T-cell (primary cell): ENCODE measurements around the gene DACH2. TPM values are rescaled to one million over a fixed set of nuclear protein-coding genes. Genes with fewer than 3 reads are reported as not detected.

Experiments used
- ATAC-seq, 4 experiments: fragments of 200-7000 bp in 3 of 4; fragments of 150-1000 bp in 1 of 4; cut with Tn5 transposase; replicated peaks in 1 of 4; 1 replicate in 3 of 4; 2 replicates in 1 of 4; pipeline ENCODE4 v1.10.0; 2021; ENCODE audit warnings: moderate library complexity in 3 of 4, mild to moderate bottlenecking in 2 of 4, moderate number of reproducible peaks in 1 of 4
- CTCF ChIA-PET, 2 donors: fragments of 300-600 bp; sonication (Branson Sonifier 250); formaldehyde crosslinking; loops; one replicate each; lab custom pipeline; 2022; ENCODE audit warnings: antibody characterized with exemption in 2 of 2; lab: Charles Lee
- POLR2A ChIA-PET, 2 donors: fragments of 300-600 bp; sonication (Branson Sonifier 250); formaldehyde crosslinking; loops; one replicate each; lab custom pipeline; 2022; ENCODE audit warnings: antibody characterized with exemption in 2 of 2; lab: Charles Lee
- DNase-seq, 35 experiments: peaks; one replicate each; pipeline versions ENCODE4 v3.0.0 to v3.0.0-alpha.2; 2013 to 2023
- H3K27ac ChIP-seq: one replicate; pipeline ENCODE4 v1.5.1; 2013; ENCODE audit warnings: low read length
- H3K27me3 ChIP-seq, 2 experiments: replicated peaks in 1 of 2; 1 replicate in 1 of 2; 2 replicates in 1 of 2; pipeline versions ENCODE4 v1.6.1 to v1.7.0; 2013; ENCODE audit warnings: low read length in 1 of 2, mixed read lengths in 1 of 2; ENCODE audit not compliant: control insufficient read depth in 2 of 2, insufficient read depth in 2 of 2; ENCODE audit errors: extremely low read depth in 1 of 2
- H3K36me3 ChIP-seq, 2 donors: 1 replicate in 1 of 2; 2 replicates in 1 of 2; pipeline versions ENCODE4 v1.6.1 to v1.7.0; 2013; ENCODE audit warnings: low read length in 1 of 2; ENCODE audit not compliant: control insufficient read depth in 2 of 2, insufficient read depth in 1 of 2; ENCODE audit errors: extremely low read depth in 1 of 2
- H3K4me1 ChIP-seq, 2 experiments: 1 replicate in 1 of 2; 2 replicates in 1 of 2; pipeline versions ENCODE4 v1.6.1 to v1.7.0; 2013; ENCODE audit warnings: low read length in 2 of 2, mixed read lengths in 1 of 2; ENCODE audit not compliant: insufficient read depth in 2 of 2, control insufficient read depth in 1 of 2; ENCODE audit errors: extremely low read depth in 1 of 2
- H3K4me3 ChIP-seq, 2 donors: 1 replicate in 1 of 2; 2 replicates in 1 of 2; pipeline versions ENCODE4 v1.5.1 to v1.7.0; 2013; ENCODE audit warnings: mild to moderate bottlenecking in 2 of 2, low read length in 1 of 2, moderate library complexity in 1 of 2; ENCODE audit not compliant: control insufficient read depth in 1 of 2; ENCODE audit errors: extremely low read depth in 1 of 2
- H3K9me3 ChIP-seq: 2 replicates; pipeline ENCODE4 v1.7.0; 2013
- H3K27ac Mint-ChIP-seq, 2 donors: one replicate each; pipeline ENCODE4 v1.8.0; 2020 to 2021; ENCODE audit warnings: mild to moderate bottlenecking in 2 of 2, mixed read lengths in 2 of 2
- H3K27me3 Mint-ChIP-seq, 2 donors: one replicate each; pipeline ENCODE4 v1.8.0; 2021 to 2022; ENCODE audit warnings: mixed read lengths in 2 of 2
- H3K36me3 Mint-ChIP-seq: one replicate; pipeline ENCODE4 v1.8.0; 2021; ENCODE audit warnings: mixed read lengths
- H3K4me1 Mint-ChIP-seq, 3 donors: one replicate each; pipeline ENCODE4 v1.8.0; 2020 to 2022; ENCODE audit warnings: mixed read lengths in 3 of 3, mild to moderate bottlenecking in 1 of 3
- H3K4me3 Mint-ChIP-seq, 3 donors: one replicate each; pipeline ENCODE4 v1.8.0; 2020 to 2022; ENCODE audit warnings: mild to moderate bottlenecking in 3 of 3, mixed read lengths in 3 of 3, moderate library complexity in 3 of 3
- H3K9me3 Mint-ChIP-seq, 3 donors: one replicate each; pipeline ENCODE4 v1.8.0; 2020 to 2022; ENCODE audit warnings: mixed read lengths in 3 of 3
- WGBS: methylation state at CpG from one replicate; pipeline ENCODE4 v1.1.5; 2013; ENCODE audit warnings: missing lambda C conversion rate; ENCODE audit not compliant: insufficient coverage; 5-methylcytosine and 5-hydroxymethylcytosine counted together
- total RNA-seq, 35 experiments: library from RNA in 6 of 35; stranded (reverse) in 6 of 35; fragments of 120-200 nt in 1 of 35; gene quantifications; one replicate each; pipeline versions ENCODE4 v1.2.1 to v1.2.4 and lab custom pipeline; 2013 to 2026

The DACH2 gene
- not detected for total RNA-seq
- 0.04 TPM for total RNA-seq (2013)
- total RNA-seq (lab: John Stamatoyannopoulos, UW): 0 to 0.10 (median 0) reads per million in 29 experiments

DNA sequence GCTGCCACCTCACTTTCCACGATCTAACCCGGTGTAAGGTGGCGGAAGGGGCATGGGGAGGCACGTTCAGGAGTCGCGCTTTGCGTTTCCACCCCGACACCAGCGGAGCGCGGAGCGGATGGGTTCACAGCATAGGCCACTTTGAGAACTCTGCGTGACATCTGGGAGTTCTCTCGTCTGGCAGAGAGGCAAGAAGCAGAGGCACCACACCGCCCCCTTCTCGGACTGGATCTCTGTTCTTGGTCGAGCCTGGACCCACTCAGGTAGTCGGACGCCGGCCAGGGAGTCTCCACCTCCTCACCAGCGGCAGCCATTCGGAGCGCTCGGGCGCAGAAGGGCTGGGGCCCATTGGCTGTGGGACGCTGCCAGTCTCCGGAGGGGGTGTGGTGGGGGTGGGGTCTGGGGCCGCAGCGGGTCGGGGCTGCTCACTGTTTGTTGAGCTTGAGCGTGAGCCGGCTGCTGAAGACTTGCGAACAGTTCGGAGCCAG is at the start of gene DACH2:
TSS of gene DACH2 (plus strand) at position 428 of the 488 bp plus-strand sequence.
- ChIA-PET POLR2A (no interaction called here), CTCF (no interaction called here)

DNA sequence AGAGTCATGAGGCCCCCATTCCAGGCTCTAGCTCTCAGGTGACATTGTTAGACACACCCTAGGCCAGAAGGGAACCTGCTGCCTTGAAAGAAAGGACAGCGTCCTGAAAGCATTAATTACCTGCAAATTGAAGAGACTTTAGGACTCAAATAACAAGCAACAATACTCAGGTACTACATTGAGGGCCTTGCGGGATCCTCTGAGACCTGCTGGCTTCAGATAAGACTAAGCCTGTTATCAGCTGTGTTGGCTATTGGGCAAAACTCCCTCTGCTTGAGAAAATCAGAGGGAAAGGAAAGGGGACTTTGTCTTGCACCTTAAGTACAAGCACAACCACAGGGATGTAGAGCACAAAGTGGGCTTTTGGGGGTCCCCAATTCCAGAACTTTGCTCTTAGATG is 45.9 kb upstream of the DACH2 start:
- DNase-seq (no peak), ATAC-seq (no peak)
- Mint-ChIP-seq H3K27me3 (peaks cover 0 to 17% of the 10 kb centered on the region in 2 donors), H3K4me1 (no peaks in the 10 kb centered on the region), H3K4me3 (no peak overlapping the region), H3K9me3 (no peaks in the 10 kb centered on the region), H3K27ac (no peak overlapping the region), H3K36me3 (no peaks in the 10 kb centered on the region)
- H3K36me3 ChIP-seq: no peaks in the 10 kb centered on the region
- CTCF ChIA-PET: no interaction called here
- no peak overlapping the region for H3K27ac ChIP-seq
- WGBS: no CpG with 5 or more reads among the region's 2 CpGs
- no peak overlapping the region for H3K4me3 ChIP-seq
- H3K27me3 ChIP-seq: no peaks in the 10 kb centered on the region
- no peaks in the 10 kb centered on the region for H3K9me3 ChIP-seq
- POLR2A ChIA-PET: interaction anchor here in 1 of 2 donors (0.6 kb wide), 1 partner anchor 10 kb away, joined by 3 read pairs; no protein-coding TSS in a partner anchor
- H3K4me1 ChIP-seq: no peaks in the 10 kb centered on the region

More for the DNA sequence above, at the start of gene DACH2:
- H3K27ac Mint-ChIP-seq: no peak within 1 kb of the TSS
- H3K4me3 Mint-ChIP-seq: peak within 1 kb of the TSS; percentile 65 to 70 (median 68)
- WGBS: 5% methylated on average over 11 of the region's 34 CpGs
- H3K27me3 ChIP-seq: peaks cover 6 to 21% of the 10 kb centered on the region in 2 experiments
- peaks cover 0 to 6% of the 10 kb centered on the region in 2 experiments for H3K4me1 ChIP-seq
- no peaks in the 10 kb centered on the region for H3K36me3 ChIP-seq
- peaks cover 11 to 12% (median 12%) of the 10 kb centered on the region in 3 donors for H3K4me1 Mint-ChIP-seq
- H3K27ac ChIP-seq: no peak within 1 kb of the TSS
- no peaks in the 10 kb centered on the region for H3K36me3 Mint-ChIP-seq
- H3K9me3 ChIP-seq: no peaks in the 10 kb centered on the region
- H3K4me3 ChIP-seq: peak within 1 kb of the TSS in 1 of 2 donors; percentile 23
- ATAC-seq (peak; percentile 77 to 96 (median 90)), DNase-seq (peak in 20 of 35 experiments; percentile 1 to 36 (median 8))
- no peaks in the 10 kb centered on the region for H3K9me3 Mint-ChIP-seq
- peaks cover 25 to 27% of the 10 kb centered on the region in 2 donors for H3K27me3 Mint-ChIP-seq

DNA sequence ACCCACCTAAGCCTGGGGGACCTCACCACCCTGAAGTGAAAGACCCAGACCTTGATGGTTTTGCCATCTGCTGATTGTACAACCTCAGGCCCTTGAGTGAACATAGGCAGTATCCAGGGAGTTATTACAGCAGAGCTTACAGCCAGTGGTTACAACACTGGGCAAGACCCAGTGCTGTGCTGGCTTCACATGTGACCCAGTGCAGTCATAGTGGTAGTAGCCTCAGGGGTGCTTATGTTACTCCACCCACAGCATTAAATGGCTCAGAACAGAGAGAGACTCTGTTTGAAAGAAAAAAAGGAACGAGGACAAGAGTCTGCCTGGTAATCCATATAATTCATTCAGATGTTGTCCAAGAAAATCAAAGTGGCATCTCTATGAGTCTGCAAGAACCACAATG is 45.2 kb upstream of the DACH2 start:
- H3K27ac Mint-ChIP-seq: no peak overlapping the region
- no peak overlapping the region for H3K4me3 ChIP-seq
- H3K27me3 ChIP-seq: no peaks in the 10 kb centered on the region
- ChIA-PET CTCF (no interaction called here), POLR2A (no interaction called here)
- H3K27ac ChIP-seq: no peak overlapping the region
- DNase-seq (no peak), ATAC-seq (no peak)
- no peaks in the 10 kb centered on the region for H3K9me3 ChIP-seq
- H3K36me3 Mint-ChIP-seq: no peaks in the 10 kb centered on the region
- WGBS: no CpG with 5 or more reads among the region's 1 CpG
- no peaks in the 10 kb centered on the region for H3K9me3 Mint-ChIP-seq
- no peak overlapping the region for H3K4me3 Mint-ChIP-seq
- no peaks in the 10 kb centered on the region for H3K36me3 ChIP-seq
- no peaks in the 10 kb centered on the region for H3K4me1 ChIP-seq
- H3K27me3 Mint-ChIP-seq: peaks cover 0 to 17% of the 10 kb centered on the region in 2 donors
- no peaks in the 10 kb centered on the region for H3K4me1 Mint-ChIP-seq

DNA sequence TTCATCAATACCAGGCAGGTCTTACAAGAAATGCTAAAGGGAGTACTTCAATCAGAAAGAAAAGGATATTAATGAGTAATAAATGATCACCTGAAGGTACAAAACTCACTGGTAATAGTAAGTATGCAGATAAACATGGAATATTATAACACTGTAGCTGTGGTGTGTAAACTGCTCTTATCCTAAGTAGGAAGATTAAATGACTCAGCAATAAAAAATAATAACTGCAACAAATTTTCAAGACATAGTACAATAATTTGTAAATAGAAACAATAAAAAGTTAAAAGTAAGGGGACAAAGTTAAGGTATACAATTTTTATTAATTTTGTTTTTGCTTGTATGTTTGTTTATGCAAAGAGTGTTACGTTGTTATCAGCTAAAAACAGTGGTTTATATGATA is 43.7 kb upstream of the DACH2 start:
- ATAC-seq (no peak), DNase-seq (no peak)
- Mint-ChIP-seq H3K27me3 (peaks cover 0 to 17% of the 10 kb centered on the region in 2 donors), H3K27ac (no peak overlapping the region), H3K4me3 (no peak overlapping the region), H3K9me3 (no peaks in the 10 kb centered on the region), H3K36me3 (no peaks in the 10 kb centered on the region), H3K4me1 (no peaks in the 10 kb centered on the region)
- H3K27me3 ChIP-seq: no peaks in the 10 kb centered on the region
- WGBS: no CpG with 5 or more reads among the region's 1 CpG
- POLR2A ChIA-PET: interaction anchor here in 1 of 2 donors (0.7 kb wide), 1 partner anchor 296 kb away, joined by 3 read pairs; no protein-coding TSS in a partner anchor
- H3K36me3 ChIP-seq: no peaks in the 10 kb centered on the region
- no peak overlapping the region for H3K4me3 ChIP-seq
- no peaks in the 10 kb centered on the region for H3K4me1 ChIP-seq
- no peak overlapping the region for H3K27ac ChIP-seq
- CTCF ChIA-PET: no interaction called here
- no peaks in the 10 kb centered on the region for H3K9me3 ChIP-seq

DNA sequence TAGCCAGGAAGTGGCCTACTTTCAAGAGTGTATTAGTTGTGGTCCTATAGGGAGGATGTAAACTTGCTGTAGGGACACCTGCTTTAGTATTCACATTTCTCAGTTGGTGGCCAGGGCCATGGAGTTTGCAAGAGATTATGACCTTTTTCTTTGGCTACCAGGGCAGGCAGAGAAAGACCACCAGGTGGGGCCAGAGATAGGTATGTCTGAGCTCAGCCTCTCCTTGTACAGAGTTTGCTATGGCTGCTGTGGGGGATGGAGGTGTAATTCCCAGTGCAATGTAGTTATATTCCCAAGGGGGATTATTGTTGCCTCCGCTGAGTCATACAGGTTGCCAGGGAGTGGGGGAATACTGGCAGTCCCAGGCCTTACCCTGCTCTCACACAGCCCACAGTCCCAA is 26.3 kb upstream of the DACH2 start:
- ChIA-PET POLR2A (no interaction called here), CTCF (no interaction called here)
- H3K27me3 Mint-ChIP-seq: peaks cover 3 to 32% of the 10 kb centered on the region in 2 donors
- Histone ChIP-seq H3K27me3 (peaks cover 0 to 3% of the 10 kb centered on the region in 2 experiments), H3K36me3 (no peaks in the 10 kb centered on the region), H3K4me3 (no peak overlapping the region), H3K9me3 (no peaks in the 10 kb centered on the region), H3K27ac (no peak overlapping the region), H3K4me1 (no peaks in the 10 kb centered on the region)
- no CpG with 5 or more reads among the region's 1 CpG for WGBS
- H3K27ac Mint-ChIP-seq: no peak overlapping the region
- H3K4me1 Mint-ChIP-seq: no peaks in the 10 kb centered on the region
- no peaks in the 10 kb centered on the region for H3K36me3 Mint-ChIP-seq
- peaks cover 11 to 16% (median 13%) of the 10 kb centered on the region in 3 donors for H3K9me3 Mint-ChIP-seq
- ATAC-seq: no peak
- DNase-seq: no peak
- H3K4me3 Mint-ChIP-seq: no peak overlapping the region

DNA sequence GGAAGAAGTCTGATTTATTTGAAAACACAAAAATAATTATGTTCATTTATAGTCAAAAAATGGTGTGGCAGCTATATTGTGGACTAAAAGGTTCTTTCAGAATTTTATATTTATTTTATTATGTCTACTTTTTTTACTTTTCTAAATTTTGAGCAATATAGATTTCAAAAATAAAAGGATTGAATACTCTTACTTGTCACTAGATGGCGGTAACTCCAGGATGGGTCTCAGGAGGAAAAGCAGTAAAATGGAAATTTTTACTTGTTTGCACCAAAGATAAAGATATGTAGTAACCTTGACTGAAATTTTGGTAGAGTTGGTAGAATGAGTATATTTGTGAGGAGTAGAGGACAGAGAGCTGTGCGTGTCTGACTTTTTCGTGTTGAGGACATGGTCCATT is 14.5 kb upstream of the DACH2 start:
- Histone ChIP-seq H3K36me3 (no peaks in the 10 kb centered on the region), H3K4me1 (no peaks in the 10 kb centered on the region), H3K4me3 (no peak overlapping the region), H3K27ac (no peak overlapping the region), H3K9me3 (no peaks in the 10 kb centered on the region), H3K27me3 (no peaks in the 10 kb centered on the region)
- Mint-ChIP-seq H3K36me3 (no peaks in the 10 kb centered on the region), H3K9me3 (no peaks in the 10 kb centered on the region), H3K27me3 (peaks cover 0 to 14% of the 10 kb centered on the region in 2 donors), H3K4me3 (no peak overlapping the region), H3K27ac (no peak overlapping the region), H3K4me1 (no peaks in the 10 kb centered on the region)
- CTCF ChIA-PET: interaction anchor here in 1 of 2 donors (1.3 kb wide), 1 partner anchor 25 kb away, joined by 3 read pairs; no protein-coding TSS in a partner anchor
- no CpG with 5 or more reads among the region's 3 CpGs for WGBS
- no peak for ATAC-seq
- POLR2A ChIA-PET: no interaction called here
- DNase-seq: peak in 1 of 35 experiments; percentile 4
